ENCODE data around the gene COA7. TPM values are rescaled to one million over a fixed set of nuclear protein-coding genes. Genes with fewer than 3 reads are reported as not detected.

Gene COA7
- total and polyA plus RNA-seq, 2 of the 4 experiments (the other 2 are of a cell fraction): 9.3 to 20.3 TPM

- DNase-seq: no peak
- dilution Hi-C loops (cut with HindIII; ENCODE audit: low sequenced_read_pairs, unreplicated experiment) (no loop called here), in situ Hi-C loops (cut with MboI; ENCODE audit: low sequenced_read_pairs) (no loop called here), intact Hi-C loops (cut with micrococcal nuclease) (loop anchor here (5.0 kb wide), 1 partner anchor 136 kb away; no protein-coding TSS in a partner anchor)
- Histone ChIP-seq H3K27me3 (ENCODE audit: control insufficient read depth, insufficient read depth, low read length) (no peaks in the 10 kb centered on the region), H3K9ac (ENCODE audit: low read depth, low read length) (no peak overlapping the region), H2AFZ (replicated peaks; ENCODE audit: low read length, poor library complexity) (no peak overlapping the region), H4K5ac (ENCODE audit: low read depth, low read length) (no peak overlapping the region), H4K91ac (ENCODE audit: insufficient read depth, low read depth, low read length) (no peak overlapping the region), H2BK20ac (ENCODE audit: low read depth, low read length) (no peak overlapping the region), H3K27ac (ENCODE audit: insufficient read depth, low read length) (no peak overlapping the region), H3K23ac (ENCODE audit: low read depth, low read length) (no peak overlapping the region), H3K79me1 (ENCODE audit: low read depth in 1 of 2, low read length in 2 of 2) (no peaks in the 10 kb centered on the region), H3K9me3 (ENCODE audit: control insufficient read depth, insufficient read depth, low read length) (no peaks in the 10 kb centered on the region), H3K4ac (ENCODE audit: low read depth, low read length) (no peak overlapping the region), H3K9me1 (ENCODE audit: insufficient read depth, low read length) (peaks cover 7% of the 10 kb centered on the region; the same call in 1 of the 2 replicates), H3K4me3 (ENCODE audit: insufficient read depth, low read depth, low read length) (no peak overlapping the region), H3K36me3 (ENCODE audit: control insufficient read depth, insufficient read depth, low read length) (no peaks in the 10 kb centered on the region), H4K8ac (ENCODE audit: low read depth in 2 of 2, low read length in 2 of 2) (no peak overlapping the region), H3K18ac (ENCODE audit: low read depth, low read length) (no peak overlapping the region), H4K20me1 (ENCODE audit: insufficient read depth, low read length) (no peaks in the 10 kb centered on the region), H2AK9ac (replicated peaks; ENCODE audit: low read depth, low read length, poor library complexity) (no peak overlapping the region), H3K4me1 (ENCODE audit: control insufficient read depth, insufficient read depth, low read length) (peaks cover 10% of the 10 kb centered on the region), H2AK5ac (ENCODE audit: low read depth, low read length) (no peak overlapping the region), H3K4me2 (ENCODE audit: low read depth, low read length) (no peak overlapping the region), H3K56ac (ENCODE audit: extremely low read depth, insufficient read depth, low read length) (no peak overlapping the region), H2BK120ac (ENCODE audit: low read depth, low read length) (no peak overlapping the region; the same call in 1 of the 2 replicates), H2BK15ac (ENCODE audit: low read depth, low read length) (no peak overlapping the region), H2BK5ac (ENCODE audit: low read depth, low read length, poor library complexity, severe bottlenecking) (no peak overlapping the region), H3K14ac (replicated peaks; ENCODE audit: low read depth, low read length) (no peak overlapping the region)
- no peak for TF ChIP-seq FOS (IDR thresholded peaks at IDR 0.05; ENCODE audit: low read depth, low read length)
- TF ChIP-seq, protein P1, sequence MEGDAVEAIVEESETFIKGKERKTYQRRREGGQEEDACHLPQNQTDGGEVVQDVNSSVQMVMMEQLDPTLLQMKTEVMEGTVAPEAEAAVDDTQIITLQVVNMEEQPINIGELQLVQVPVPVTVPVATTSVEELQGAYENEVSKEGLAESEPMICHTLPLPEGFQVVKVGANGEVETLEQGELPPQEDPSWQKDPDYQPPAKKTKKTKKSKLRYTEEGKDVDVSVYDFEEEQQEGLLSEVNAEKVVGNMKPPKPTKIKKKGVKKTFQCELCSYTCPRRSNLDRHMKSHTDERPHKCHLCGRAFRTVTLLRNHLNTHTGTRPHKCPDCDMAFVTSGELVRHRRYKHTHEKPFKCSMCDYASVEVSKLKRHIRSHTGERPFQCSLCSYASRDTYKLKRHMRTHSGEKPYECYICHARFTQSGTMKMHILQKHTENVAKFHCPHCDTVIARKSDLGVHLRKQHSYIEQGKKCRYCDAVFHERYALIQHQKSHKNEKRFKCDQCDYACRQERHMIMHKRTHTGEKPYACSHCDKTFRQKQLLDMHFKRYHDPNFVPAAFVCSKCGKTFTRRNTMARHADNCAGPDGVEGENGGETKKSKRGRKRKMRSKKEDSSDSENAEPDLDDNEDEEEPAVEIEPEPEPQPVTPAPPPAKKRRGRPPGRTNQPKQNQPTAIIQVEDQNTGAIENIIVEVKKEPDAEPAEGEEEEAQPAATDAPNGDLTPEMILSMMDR (conservative IDR thresholded peaks at IDR 0.05; ENCODE audit: low read depth, low read length): no peak
- TF ChIP-seq SMC3 (IDR thresholded peaks at IDR 0.05; ENCODE audit: low read depth, low read length): no peak
- TF ChIP-seq CEBPB (IDR thresholded peaks at IDR 0.05; ENCODE audit: low read depth, low read length): peak; percentile 73
- no peak for TF ChIP-seq BHLHE40 (IDR thresholded peaks at IDR 0.05; ENCODE audit: low read depth, low read length)
- TF ChIP-seq, protein P2, sequence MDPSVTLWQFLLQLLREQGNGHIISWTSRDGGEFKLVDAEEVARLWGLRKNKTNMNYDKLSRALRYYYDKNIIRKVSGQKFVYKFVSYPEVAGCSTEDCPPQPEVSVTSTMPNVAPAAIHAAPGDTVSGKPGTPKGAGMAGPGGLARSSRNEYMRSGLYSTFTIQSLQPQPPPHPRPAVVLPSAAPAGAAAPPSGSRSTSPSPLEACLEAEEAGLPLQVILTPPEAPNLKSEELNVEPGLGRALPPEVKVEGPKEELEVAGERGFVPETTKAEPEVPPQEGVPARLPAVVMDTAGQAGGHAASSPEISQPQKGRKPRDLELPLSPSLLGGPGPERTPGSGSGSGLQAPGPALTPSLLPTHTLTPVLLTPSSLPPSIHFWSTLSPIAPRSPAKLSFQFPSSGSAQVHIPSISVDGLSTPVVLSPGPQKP (IDR thresholded peaks at IDR 0.05; ENCODE audit: borderline replicate concordance, low read depth, low read length): no peak
- TF ChIP-seq USF2 (IDR thresholded peaks at IDR 0.05; ENCODE audit: low read depth, low read length): no peak
- no peak for TF ChIP-seq MAZ (IDR thresholded peaks at IDR 0.05; ENCODE audit: borderline replicate concordance, low read depth, low read length)
- ChIA-PET POLR2A (ENCODE audit: unreplicated experiment) (no interaction called here), CTCF (interaction anchor here (0.5 to 0.8 kb wide), 2 partner anchors 18 to 89 kb away, joined by 3 read pairs; no protein-coding TSS in a partner anchor)
- BruUV-seq (replicated peaks): no TSS peak
- ATAC-seq (ENCODE audit: low read depth): no peak
- 100% methylated on average over 1 of the region's 3 CpGs; no CpG with 5 or more reads in 1 of the 2 experiments for WGBS, 2 experiments (ENCODE audit: extremely low coverage in 2 of 2, insufficient read length in 1 of 2)
Measured at GRCh38 chr1:52667984-52668383, 30.2 kb downstream of the COA7 start.
